Measurements from ENCODE around the gene TMTC1.

The TMTC1 gene

DNA sequence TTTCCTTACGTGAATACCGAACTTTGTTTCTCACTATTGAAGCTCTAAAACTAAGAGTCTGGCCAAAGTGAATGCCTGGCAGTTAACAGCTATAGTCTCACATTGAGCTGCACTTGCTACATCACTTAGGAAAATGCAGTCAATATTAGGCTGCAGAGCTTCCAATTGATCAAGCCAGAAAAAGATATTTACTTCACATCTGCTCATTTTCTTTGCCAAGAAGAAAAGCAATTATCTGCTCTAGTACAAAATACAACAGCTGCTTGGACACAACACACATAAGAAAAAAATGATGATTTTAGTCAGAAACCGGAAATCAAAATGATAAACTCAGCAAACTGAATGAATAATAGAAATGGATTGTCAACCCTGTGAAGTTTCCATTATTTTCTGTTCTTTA, 45.4 kb downstream of the TMTC1 start:
- DNase-seq = no peak

GRCh38 chr12:29737644-29738043, 46.1 kb downstream of the TMTC1 start:
- no peak for DNase-seq

DNA sequence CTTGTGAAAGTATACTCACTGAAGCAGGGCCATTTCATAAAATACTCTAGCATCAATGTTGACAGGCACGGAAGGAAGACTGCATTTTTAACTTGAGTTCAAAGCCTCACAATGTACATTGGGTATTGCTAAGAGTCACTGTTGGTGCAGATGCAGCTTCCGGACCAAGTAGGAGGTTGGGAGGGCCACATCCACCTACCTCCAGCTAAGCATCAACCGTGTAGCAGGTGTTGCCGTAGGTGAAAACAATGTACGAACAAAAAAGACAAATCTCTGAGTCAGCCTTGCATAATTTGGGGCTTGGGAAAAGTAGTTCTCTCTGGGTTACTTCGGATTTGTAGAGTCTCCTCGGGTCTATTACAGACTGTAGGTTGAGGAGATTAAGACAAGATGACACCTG, 48.1 kb downstream of the TMTC1 start:
- DNase-seq = no peak

- DNase-seq = no peak
These were observed 49.0 kb downstream of the TMTC1 start for GRCh38 chr12:29734734-29735133.

- DNase-seq = no peak
These were observed 49.4 kb downstream of the TMTC1 start for GRCh38 chr12:29734305-29734704.

DNA sequence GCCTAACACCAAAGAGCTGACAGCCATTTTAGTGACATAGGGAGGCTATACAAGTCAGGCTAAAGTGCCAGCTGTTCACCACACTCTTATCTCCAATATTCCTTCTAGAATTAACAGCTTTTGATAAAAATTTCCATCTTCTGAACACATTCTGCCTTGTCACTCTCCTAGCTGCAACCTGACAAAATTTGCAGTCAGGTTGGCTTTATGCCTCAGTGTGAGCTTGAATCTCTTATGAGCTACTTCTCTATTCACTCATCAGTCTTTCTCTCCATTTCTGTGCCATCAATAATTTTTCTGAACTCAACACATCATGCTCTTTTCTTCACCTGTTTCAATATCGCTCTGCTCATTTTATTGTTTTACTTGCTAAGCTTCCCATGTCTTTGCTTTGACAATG, 50.2 kb downstream of the TMTC1 start:
- DNase-seq = no peak

DNA sequence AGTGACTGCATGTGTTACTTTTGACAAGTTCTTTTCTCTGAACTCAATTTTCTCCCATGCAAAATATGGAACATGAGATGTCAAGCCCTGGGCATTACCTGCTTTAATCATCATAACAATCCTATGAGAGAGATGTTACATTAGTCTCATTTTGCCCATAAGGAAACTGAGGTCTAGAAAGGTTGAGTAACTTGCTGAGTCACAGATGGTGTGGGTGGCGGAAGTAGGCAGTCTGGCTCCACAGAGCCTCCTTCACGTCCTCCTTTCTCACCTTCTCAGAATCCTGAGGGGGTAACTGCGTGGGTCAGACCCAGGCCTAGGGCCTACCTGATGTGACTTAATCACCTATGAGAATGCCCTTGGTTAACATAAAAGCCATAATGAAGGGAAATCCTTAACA, 50.7 kb downstream of the TMTC1 start:
- peak; percentile 58 for DNase-seq

DNA sequence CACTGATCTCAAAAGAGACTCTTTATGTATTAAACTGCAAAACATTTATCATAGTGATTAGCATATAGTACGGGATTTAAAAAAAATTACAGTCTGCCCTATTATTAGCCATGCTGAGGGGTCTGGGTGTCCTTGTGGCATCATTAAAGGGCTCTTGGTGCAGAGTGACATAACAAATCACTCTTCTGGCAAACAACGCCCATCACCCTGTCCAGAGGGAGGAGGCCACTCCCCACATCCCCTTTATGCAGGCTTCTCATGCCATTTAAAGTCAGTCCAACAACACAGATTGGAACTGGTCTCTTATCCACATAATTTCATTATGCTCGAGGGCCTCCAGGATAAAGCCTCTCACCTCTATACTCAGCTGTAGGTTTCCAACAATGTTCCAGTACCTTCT, 51.1 kb downstream of the TMTC1 start:
- DNase-seq = no peak

GRCh38 chr12:29732191-29732590, 51.6 kb downstream of the TMTC1 start:
- DNase-seq = no peak

DNA sequence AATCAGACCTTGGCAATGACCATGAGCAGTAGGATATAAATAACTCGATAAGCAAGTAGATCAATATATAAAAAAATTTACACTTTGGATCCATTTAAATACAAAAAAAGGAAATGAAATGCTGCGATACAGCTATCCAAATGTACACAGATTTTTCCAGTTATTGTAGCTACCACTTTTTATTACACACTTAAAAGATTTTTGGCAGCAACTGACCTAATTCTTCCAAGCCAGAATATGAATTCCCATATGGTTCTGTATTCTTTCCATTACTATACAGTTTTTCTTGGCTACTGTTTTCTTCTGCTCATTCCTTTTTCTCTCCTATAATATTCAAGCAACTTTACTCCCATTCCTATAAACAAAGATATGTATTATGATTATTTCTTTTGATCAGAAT, 52.2 kb downstream of the TMTC1 start:
- no peak for DNase-seq

- DNase-seq = no peak
These were observed 53.3 kb downstream of the TMTC1 start for GRCh38 chr12:29730481-29730880.

DNA sequence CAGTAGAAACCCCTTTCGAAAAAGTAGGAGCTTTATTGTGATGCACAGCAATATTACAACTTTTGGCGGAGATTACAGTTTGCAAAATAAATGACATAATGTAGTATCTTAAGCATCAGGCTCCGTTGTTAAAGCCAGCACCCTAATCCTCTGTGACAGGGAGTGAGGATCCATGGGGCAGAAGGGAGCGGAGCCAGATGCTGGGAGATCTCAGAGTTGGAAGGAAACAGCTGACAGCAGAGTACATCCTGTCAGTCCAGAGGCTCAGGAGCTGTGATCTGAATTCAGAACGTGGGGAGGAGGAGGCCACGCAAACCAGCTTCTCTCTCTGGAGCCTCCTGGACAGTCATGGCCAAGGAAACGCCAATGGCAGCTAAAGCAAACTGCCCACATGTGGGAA, 55.7 kb downstream of the TMTC1 start:
- DNase-seq = no peak

DNA sequence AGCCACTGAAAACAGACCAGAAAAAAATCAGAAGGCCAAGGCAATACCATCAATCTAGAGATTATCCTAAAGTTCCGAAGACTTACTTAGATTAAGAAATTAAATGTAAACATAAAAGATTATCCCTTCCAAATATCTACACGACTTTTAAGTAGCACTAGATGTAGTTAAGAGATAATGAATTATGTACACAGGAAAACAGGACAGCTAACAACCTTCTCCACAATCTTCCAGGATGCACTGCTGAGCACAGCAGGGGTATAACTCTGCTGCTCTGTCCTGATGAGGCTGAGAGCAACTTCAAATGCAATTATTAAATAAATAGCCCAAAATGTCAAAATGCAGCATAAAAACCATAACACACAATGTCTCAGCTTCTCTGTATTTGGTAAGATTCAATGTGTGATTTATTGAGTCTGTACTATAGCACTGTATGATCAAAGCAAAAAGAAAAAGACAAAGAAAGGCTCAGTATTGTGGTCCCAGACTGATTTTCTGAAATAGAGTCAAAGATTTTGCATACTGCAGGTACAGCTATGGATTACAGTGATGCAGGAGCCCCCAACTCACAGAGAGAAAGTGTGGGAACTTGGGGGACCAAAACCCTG, 56.9 kb downstream of the TMTC1 start:
- no peak for DNase-seq

DNA sequence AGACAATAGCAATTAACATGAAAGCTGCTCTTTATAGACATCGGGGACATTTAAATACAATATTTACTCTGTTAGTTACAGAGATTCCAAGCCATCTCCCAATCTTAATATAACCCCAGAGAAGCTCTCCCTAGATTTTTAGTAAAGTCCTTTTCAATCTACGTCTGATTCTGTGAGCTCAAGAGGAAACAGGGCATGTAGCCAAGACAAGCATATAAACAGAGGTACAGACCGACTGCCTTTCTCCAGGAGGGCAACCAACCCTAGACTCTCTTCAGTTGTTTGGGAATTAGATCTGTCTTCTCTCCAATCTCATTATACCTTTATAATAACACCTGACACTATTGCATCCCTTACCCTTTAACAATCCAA, 57.4 kb downstream of the TMTC1 start:
- no peak for DNase-seq

- no peak for DNase-seq
These were observed 58.0 kb downstream of the TMTC1 start for GRCh38 chr12:29725587-29726320.

DNA sequence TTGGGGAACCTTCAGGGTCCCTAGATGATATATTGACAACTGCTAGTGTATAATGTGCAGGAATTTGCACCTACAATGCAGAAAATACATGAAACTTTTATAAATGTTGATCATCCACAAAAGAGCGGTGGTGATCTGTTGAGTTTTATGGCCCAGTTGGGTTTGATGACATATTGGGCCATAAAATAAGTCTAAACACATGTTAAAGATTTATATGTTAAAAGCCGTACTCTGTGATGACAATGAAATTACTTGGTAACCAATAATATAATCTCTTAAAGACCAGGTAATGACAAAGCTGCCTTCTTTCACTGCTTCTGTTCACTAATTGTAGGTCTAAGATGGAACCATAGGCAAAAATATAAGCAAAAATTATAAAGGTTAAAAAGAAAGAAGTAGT, 61.6 kb downstream of the TMTC1 start:
- DNase-seq = no peak

DNA sequence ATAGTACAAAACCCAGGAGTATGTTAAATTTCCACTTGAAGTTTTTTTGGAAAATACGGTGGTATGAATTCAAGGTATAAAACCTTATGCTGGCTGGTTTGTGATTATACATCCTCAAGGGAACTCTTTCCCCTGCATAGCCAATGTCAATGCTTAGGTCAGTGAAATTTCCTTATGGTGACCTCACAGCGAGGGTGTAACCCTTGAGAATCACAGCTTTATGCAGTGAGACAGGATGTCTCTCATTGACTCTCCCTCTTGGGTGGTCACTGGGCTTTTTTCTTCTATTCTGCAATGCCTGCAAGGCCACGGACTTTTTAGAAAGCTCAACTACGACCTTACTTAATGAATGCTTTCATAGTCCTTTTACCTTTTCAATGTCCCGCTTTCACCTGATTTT, 64.4 kb downstream of the TMTC1 start:
- DNase-seq = no peak

DNA sequence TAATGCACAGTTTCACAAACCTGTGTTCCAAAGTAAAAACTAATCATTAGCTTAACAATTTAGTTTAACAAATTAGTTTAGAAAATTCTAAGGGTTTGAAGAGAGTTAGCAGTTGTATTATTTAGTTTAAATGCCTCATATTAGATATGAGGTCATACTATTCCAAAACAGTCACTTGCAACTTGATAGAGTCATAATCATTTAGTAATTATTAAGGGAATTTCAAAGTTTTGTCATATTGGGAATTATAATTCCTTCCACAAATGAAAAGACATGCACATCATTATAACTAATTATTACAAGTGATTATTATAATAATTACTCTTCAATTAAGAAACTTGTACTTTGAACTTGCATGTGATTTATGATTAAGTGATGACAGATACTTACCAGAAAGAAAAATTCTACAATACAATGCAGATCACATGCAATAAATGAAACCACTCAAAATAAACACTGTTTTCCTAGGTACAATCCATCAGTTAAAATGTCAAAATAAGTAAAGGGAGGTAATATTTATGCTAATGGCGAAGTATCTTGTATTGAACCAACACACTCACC, 66.1 kb downstream of the TMTC1 start:
- no peak for DNase-seq

- no peak for DNase-seq
These were observed 68.8 kb downstream of the TMTC1 start for GRCh38 chr12:29714966-29715365.

- DNase-seq = no peak
These were observed 70.0 kb downstream of the TMTC1 start for GRCh38 chr12:29713729-29714128.

GRCh38 chr12:29711381-29711780, 72.4 kb downstream of the TMTC1 start:
- DNase-seq = no peak

- DNase-seq = no peak
These were observed 73.6 kb downstream of the TMTC1 start for GRCh38 chr12:29710104-29710503.

DNA sequence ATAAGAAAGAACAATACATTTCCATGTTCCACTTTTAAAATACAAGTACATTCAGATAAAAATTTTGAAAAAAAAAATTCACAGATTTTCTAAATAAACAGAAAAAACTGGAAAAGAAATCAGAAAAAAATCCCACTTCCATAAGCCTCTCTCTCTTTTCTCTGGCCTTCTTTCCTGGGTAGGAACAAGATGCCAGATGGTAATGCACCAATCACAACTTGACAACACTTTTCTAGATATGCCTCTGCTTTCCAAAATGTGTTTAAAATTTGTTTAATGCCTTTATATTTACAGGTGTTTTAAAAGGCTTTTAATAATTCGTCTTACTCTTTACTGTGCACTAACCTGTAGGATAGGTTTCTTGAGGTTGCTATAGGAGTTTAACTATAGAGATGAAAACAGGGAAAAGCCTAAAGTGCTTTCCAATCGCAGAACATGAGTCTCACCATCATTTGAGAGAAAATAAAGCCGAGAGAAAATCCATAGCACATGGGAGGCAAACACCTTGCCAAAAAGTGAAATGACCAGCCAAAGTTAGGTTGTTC, 74.2 kb downstream of the TMTC1 start:
- DNase-seq = no peak

DNA sequence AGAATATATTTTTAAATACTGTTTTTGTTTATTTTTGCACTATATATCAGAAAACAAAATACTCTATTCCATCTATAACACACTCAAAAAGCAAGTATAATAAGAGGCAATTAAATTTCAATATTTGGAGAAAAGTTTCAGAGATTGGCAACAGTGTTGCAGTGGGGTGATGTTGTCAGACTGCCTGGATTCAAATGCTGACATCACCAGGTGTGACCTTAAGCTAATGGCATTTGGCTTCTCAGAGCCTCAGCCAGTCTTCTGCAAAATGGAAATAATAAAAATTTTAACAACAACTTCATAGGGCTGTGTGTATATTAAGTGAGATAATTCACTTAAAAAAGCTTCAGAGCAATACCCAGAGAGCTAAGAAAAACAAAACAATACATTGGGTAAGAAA, 74.7 kb downstream of the TMTC1 start:
- no peak for DNase-seq

- no peak for DNase-seq
These were observed 75.9 kb downstream of the TMTC1 start for GRCh38 chr12:29707846-29708245.
